H1 (cell line): ENCODE data around the gene FANCE. TPM values are rescaled to one million over a fixed set of nuclear protein-coding genes. Genes with fewer than 3 reads are reported as not detected.

ENCODE experiments used
- CHD1 ChIP-seq: IDR thresholded peaks from 2 replicates; pipeline ENCODE4 v1.6.1; 2012; ENCODE audit warnings: low read depth, low read length, improper control_type of control experiment
- CTBP2 ChIP-seq: IDR thresholded peaks from 2 replicates; pipeline ENCODE4 v1.7.0; 2011; ENCODE audit warnings: borderline replicate concordance, mild to moderate bottlenecking, moderate library complexity, mixed read lengths, low read length; ENCODE audit not compliant: insufficient read depth, insufficient read length
- FOSL1 ChIP-seq: IDR thresholded peaks from 2 replicates; pipeline ENCODE4 v1.6.1; 2011; ENCODE audit warnings: mild to moderate bottlenecking, low read depth, low read length, moderate library complexity; ENCODE audit not compliant: insufficient read depth
- SAP30 ChIP-seq: fragments of 300-600 bp; sonication (generic); IDR thresholded peaks from 2 replicates; pipeline ENCODE4 v1.7.1; 2012; ENCODE audit warnings: low read length, moderate library complexity, mild to moderate bottlenecking, inconsistent platforms; ENCODE audit not compliant: insufficient read depth, insufficient replicate concordance
- polyA plus RNA-seq, 7 experiments: library from polyadenylated mRNA; depleted of rRNA in 3 of 7; stranded (reverse) in 5 of 7; unstranded in 2 of 7; fragments of >200 nt in 5 of 7; fragments of 200-250 nt in 2 of 7; gene quantifications; 1 replicate in 5 of 7; 2 replicates in 1 of 7; 4 replicates in 1 of 7; pipeline versions ENCODE4 v1.2.1 to v1.2.3, GENCODE V29; 2011 to 2013; ENCODE audit warnings: missing spikeins in 2 of 7, mixed read lengths in 2 of 7
- total RNA-seq: library from RNA; stranded (reverse); fragmentation: NEBNext Ultra II Directional; extraction: Animal tissue kit (Norgen Biotek cat#: 25700); gene quantifications from 2 replicates; pipeline ENCODE4 v1.2.1, GENCODE V29; 2021
- TF ChIP-seq, protein P1 (sequence below): IDR thresholded peaks from 2 replicates; pipeline ENCODE4 v1.6.1; 2011; ENCODE audit warnings: low read length, improper control_type of control experiment

The FANCE gene
- total and polyA plus RNA-seq, 2 of the 8 experiments (the other 6 are each of a cell fraction or from before 2014, with no cell fraction given) = 16.1 to 17.0 TPM

DNA sequence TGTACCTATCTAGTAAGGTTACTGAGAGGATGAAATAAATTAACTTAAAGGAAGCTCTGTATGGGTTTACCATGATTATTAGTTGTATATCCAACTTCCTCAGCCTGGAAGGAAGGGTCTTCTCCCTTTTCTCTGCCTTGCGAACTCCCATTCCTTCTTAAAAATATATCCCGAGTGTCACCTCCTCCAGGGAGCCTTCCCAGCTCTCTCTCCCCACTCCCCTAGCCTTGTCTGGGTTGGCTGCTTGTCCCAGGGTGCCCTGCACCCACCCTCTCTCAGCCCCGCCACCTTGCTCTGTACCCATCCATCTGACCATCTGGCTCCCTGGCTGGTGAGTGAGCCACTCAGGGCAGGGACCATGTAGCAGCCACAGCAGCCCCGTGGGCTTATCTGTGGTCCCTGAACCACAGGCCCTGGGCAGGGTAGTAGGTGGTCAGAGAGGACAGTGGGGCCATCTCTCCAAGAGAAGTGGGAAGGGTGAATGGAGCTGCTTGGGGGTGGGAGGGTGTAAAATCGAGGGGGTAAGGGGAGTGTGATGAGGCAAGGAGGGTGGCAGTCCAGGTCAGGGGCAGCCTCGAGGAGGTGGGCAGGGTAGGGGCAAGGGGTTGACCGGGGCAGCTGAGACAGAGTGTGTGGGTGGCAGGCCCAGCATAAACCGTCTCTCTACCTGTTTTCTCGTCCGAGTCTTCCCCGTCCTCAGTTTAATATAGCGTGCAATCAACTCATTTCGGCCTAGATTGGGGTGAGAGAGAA lies 31.9 kb downstream of the FANCE start (continued):
- no peak for TF ChIP-seq FOSL1
- TF ChIP-seq CHD1 = no peak
- no peak for TF ChIP-seq SAP30
- TF ChIP-seq, protein P1, sequence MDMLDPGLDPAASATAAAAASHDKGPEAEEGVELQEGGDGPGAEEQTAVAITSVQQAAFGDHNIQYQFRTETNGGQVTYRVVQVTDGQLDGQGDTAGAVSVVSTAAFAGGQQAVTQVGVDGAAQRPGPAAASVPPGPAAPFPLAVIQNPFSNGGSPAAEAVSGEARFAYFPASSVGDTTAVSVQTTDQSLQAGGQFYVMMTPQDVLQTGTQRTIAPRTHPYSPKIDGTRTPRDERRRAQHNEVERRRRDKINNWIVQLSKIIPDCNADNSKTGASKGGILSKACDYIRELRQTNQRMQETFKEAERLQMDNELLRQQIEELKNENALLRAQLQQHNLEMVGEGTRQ = no peak
- no peak for TF ChIP-seq CTBP2
